Activated CD8-positive, alpha-beta memory T cell treated with anti-CD3 and anti-CD28 coated beads, Interleukin-2, amount 50 U/mL, for 1 hour (primary cell): ENCODE data around the gene SELENOW.
"Not testable (repeated sequence)": the region's sequence is repeated elsewhere in the genome, so short reads cannot be mapped to it uniquely, and the experiment has no call there.

ENCODE experiments used
- DNase-seq: peaks from one replicate; pipeline ENCODE4 v3.0.0-alpha.2; 2020; ENCODE audit errors: extremely low read depth

The SELENOW gene

GRCh38 chr19:47786566-47786965, 8.1 kb downstream of the SELENOW start:
- DNase-seq, result no peak

- DNase-seq, result not testable (repeated sequence)
Measured at GRCh38 chr19:47787307-47787706, 8.8 kb downstream of the SELENOW start.

GRCh38 chr19:47789811-47790210, 11.3 kb downstream of the SELENOW start:
- DNase-seq, result not testable (repeated sequence)

GRCh38 chr19:47790398-47790814, 11.9 kb downstream of the SELENOW start:
- peak; percentile 75 for DNase-seq

GRCh38 chr19:47792616-47793015, 14.1 kb downstream of the SELENOW start:
- no peak for DNase-seq

- DNase-seq, result no peak
Measured at GRCh38 chr19:47794526-47794925, 16.0 kb downstream of the SELENOW start.

- DNase-seq, result no peak
Measured at GRCh38 chr19:47796785-47797184, 18.3 kb downstream of the SELENOW start.

- DNase-seq, result no peak
Measured at GRCh38 chr19:47797996-47798903, 19.7 kb downstream of the SELENOW start.

GRCh38 chr19:47798904-47799266, 20.4 kb downstream of the SELENOW start:
- no peak for DNase-seq

- DNase-seq, result no peak
Measured at GRCh38 chr19:47801270-47801669, 22.8 kb downstream of the SELENOW start.

- DNase-seq, result no peak
Measured at GRCh38 chr19:47802521-47803043, 24.1 kb downstream of the SELENOW start.

GRCh38 chr19:47803148-47803547, 24.6 kb downstream of the SELENOW start:
- not testable (repeated sequence) for DNase-seq

GRCh38 chr19:47803671-47804070, 25.2 kb downstream of the SELENOW start:
- DNase-seq, result not testable (repeated sequence)

GRCh38 chr19:47804451-47804850, 25.9 kb downstream of the SELENOW start, which contains the start of gene TPRX1:
TSS of gene TPRX1 (minus strand) at chr19:47804551. CDS start at chr19:47804539, 12 bp downstream.
- DNase-seq, result not testable (repeated sequence)

- DNase-seq, result no peak
Measured at GRCh38 chr19:47805313-47805712, 26.8 kb downstream of the SELENOW start.

- DNase-seq, result no peak
Measured at GRCh38 chr19:47806435-47806834, 27.9 kb downstream of the SELENOW start.

GRCh38 chr19:47813304-47813994, 34.9 kb downstream of the SELENOW start:
- DNase-seq, result peak; percentile 33

- DNase-seq, result no peak
Measured at GRCh38 chr19:47813995-47814328, 35.5 kb downstream of the SELENOW start.

GRCh38 chr19:47816270-47816669, 37.8 kb downstream of the SELENOW start:
- DNase-seq, result not testable (repeated sequence)

- DNase-seq, result not testable (repeated sequence)
Measured at GRCh38 chr19:47818221-47818620, 39.7 kb downstream of the SELENOW start.

- DNase-seq, result no peak
Measured at GRCh38 chr19:47819858-47820257, 41.4 kb downstream of the SELENOW start.

GRCh38 chr19:47820410-47820809, 41.9 kb downstream of the SELENOW start:
- no peak for DNase-seq
